ENCODE results near the gene MICALL2. TPM values are rescaled to one million over a fixed set of nuclear protein-coding genes. Genes with fewer than 3 reads are reported as not detected.
A peak's percentile ranks its signal among the peaks of the same experiment; 100 is the strongest.

Gene MICALL2
- total RNA-seq, 1 donor from 2014 or later = 3.7 TPM

DNA sequence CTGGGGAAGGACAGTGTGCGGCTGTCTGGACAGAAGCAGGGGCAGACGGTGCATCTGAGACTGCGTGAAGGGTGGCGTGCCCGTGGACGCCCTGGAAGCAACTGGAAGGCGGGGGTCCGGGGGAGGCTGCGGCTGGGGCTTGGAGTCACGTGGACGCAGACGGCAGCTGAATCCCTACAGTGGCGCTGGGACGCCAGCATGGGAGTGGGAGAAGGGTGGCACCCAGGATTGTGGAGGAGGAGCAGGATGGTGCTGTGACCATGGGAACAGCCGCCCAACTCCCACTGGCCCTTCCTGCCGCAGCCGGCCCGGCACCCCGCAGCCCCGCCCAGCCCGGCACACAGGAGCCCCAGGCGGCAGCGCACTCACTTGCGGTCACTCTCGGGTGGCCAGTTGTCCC, 35.2 kb upstream of the MICALL2 start:
- FAIRE-seq (no peak), DNase-seq (ENCODE audit: low spot score in 2 of 2) (peak in 1 of 2 donors; percentile 67)

DNA sequence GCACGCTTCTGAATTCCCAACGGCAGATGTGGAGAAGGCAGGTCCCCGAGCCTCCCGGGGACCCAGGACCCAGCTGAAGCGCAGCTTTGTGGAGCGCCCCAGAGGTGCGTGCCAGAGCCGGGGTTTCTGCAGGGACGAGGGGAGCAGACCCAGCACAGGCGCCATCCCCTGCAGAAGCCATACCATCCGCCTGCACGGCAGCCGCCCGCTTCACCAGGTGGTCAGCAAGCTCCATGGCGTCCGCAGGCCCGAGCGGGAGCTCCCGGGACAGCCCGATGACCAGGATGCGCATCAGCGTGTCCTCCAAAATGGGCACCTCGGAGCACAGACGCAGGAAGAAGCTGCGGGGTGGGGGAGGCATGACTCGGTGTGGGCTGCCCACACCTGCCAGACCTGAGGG, 34.3 kb upstream of the MICALL2 start:
- FAIRE-seq (no peak), DNase-seq (ENCODE audit: low spot score in 2 of 2) (no peak)

DNA sequence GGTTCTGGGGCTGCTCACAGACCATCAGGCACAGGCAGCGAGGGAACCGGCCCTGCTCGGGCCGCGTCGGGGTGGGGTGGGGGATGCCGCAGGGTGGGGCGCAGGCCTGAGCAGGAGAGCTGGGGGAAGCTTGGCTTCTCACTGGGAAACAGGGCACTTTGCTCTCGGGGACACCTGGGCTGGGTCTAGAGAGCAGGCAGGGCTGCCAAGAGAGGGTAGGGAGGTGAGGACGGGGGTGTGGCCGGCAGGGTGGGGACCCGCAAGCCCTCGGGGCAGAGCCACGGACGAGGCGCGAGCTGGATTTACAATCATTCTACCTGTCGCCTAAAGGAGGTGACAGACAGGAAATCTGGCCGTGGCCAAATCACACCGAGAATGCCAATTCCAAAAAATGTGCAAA, 33.9 kb upstream of the MICALL2 start:
- no peak for FAIRE-seq
- no peak for DNase-seq (ENCODE audit: low spot score in 2 of 2)

DNA sequence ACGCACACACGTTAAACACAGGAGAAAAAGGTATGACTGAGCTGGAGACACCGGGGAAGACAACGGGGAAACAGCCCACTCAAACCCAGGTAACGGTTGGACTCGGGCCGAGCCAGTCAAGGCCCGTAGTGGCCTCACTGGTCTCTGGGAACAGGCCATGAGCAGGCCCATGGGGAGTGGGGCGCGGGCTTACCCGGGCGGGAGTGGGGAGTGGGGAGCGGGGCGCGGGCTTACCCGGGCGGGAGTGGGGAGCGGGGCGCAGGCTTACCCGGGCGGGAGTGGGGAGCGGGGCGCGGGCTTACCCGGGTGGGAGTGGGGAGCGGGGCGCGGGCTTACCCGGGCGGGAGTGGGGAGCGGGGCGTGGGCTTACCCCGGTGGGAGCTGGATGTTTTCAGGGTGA, 33.4 kb upstream of the MICALL2 start:
- FAIRE-seq = no peak
- no peak for DNase-seq (ENCODE audit: low spot score in 2 of 2)

DNA sequence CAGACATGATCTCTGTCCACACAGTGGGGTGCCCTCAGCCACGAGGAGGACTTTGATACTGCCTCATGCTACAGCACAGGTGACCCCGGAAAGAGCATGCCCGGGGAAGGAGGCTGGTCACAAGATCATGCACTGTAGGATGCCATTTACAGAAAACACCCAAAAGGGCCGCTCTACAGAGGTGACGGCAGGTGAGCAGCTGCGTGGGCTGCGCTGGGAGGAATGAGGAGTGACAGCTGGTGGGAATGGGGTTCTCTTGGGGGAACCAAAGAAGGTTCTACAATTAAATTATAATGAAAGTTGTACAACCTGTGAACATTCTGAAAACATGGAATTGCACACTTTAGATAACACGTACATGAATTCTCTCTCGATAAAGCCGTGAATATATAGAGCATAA, 33.0 kb upstream of the MICALL2 start:
- FAIRE-seq = no peak
- no peak for DNase-seq (ENCODE audit: low spot score in 2 of 2)

DNA sequence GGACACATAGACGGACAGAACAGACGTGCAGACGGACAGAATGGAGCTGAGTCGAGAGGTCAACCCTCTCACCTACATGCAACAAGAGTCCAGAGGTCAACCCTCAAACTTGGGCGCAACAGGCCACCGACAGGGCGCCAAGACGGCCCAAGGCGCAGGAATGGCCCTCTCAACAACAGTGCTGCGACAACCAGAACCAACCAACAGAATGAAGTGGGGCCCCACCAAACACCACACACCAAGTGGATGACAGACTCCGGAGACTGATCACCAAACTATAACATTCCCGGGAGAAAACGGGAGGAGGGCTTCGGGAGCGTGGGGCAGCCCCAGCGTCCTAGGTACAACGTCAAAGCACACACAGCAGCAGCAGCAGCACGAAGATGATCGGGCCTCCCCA, 31.6 kb upstream of the MICALL2 start:
- FAIRE-seq (no peak), DNase-seq (ENCODE audit: low spot score in 2 of 2) (no peak)

DNA sequence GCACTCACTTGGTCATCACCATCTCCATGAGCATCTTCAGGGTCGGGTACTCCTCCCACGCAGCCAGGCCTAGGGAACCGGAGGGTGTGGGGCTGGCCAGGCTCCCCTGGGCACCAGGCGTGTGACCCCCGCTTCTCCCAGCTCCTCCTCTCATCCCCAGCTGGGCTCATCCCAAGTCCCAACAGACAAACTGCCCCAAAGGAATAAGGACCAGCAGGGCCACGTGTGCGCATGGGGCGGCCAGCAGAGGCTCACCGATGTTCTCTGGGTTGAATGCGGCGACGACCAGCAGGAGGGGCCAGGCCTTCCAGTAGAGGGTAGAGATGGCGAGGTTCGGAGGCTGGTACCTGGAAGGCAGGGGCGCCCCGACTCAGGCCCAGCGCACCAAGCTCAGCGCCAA, 30.1 kb upstream of the MICALL2 start:
- FAIRE-seq = no peak

DNA sequence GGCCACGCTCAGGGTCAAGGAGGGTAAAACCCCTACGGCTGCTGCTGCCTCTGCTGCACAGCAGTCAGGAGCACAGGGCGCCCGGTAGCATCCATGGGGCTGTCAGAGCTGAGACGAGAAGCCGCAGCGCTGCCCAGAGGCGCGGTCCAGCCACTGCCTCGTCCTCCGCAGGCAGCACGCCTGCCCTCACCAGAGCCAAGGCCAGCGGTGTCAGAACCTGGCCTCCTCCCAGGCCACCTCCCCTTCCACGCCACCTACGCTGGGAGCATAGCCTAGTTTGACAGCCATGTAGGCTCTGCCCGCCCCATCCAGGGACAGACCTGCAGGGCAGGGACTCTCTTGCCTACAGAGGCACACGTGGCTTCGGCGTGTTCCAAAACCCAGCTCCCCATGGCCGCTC, 28.7 kb upstream of the MICALL2 start:
- FAIRE-seq (no peak), DNase-seq (ENCODE audit: low spot score in 2 of 2) (no peak)

More for the DNA sequence above, 30.1 kb upstream of the MICALL2 start:
- no peak for DNase-seq (ENCODE audit: low spot score in 2 of 2)

DNA sequence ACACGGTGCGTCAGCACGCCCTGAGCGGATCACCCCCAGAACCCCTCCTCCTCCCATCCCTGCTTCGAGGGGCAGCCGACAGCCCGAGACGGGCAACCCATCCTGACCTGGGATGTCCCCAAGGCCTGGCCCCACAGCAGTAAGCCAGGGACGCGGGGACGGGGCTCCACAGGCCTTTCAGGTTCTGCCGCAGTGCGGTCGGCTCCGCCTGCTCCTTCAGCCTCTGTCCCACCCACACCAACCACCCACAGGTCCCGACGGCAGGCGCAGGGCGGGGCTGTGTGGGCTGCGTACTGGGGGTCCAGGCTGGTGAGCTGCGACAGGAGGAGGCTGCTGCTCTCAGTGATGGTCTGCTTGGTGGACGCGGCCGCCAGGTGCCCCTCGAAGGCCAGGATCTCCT, 28.2 kb upstream of the MICALL2 start:
- FAIRE-seq (no peak), DNase-seq (ENCODE audit: low spot score in 2 of 2) (no peak)

DNA sequence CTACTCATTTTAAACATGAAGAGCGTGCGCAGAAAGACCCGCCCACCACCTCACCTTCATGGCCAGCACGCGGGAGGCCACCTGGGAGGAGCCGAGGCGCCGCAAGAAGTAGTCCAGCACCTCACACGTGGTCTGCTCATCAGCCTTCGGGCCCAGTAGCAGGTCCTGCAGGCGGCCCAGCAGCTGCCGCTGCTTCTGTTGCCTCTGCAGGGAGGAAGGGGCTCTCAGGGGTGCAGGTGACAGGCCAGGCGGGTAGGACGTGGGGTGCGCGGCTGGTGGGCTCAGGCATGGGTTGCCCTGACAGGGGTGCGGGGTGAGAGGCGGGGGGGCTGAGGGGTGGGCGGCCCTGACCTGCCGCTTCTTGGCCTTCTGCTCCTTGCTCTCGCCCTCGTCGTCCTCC, 27.3 kb upstream of the MICALL2 start:
- DNase-seq (ENCODE audit: low spot score in 2 of 2) (no peak), FAIRE-seq (no peak)

DNA sequence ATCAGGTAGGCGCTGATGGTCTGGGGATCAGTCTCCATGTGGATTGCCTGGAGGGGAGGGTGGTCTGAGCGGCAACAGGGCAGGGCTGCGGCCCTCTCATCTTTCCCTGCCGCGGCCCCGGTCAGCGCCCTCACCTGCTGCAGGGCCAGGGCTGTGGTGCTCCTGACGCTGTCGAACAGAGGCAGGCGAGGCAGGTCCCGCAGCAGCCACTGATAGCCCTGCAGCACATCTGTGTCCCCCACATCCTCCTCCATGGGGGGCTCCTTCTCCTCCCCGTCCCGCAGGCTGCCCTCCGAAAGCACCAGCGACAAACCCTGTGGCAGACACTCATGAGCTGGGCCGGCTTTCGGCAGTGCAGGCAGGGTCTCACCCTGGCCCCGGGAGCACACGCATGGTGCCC, 25.9 kb upstream of the MICALL2 start:
- DNase-seq (ENCODE audit: low spot score in 2 of 2) (no peak), FAIRE-seq (no peak)

DNA sequence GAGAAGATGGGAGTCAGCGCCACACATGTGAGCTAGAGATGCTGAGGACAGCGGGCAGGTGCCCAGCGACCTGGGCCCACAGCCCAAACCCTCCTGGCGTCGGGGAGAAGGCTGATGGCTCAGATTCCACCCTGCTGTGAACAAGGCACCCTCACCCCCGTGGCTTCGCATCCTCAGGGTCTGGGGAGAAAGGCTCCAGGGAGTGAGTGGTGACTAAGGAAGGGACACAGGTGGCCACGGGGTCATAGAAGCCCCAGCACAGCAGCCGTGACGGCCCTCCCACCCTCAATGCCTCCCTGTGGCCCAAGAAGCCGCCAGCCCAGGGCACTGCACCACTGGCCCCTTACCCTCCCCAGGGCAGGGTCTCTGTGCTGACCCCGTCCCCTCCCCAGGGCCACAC, 25.3 kb upstream of the MICALL2 start:
- DNase-seq (ENCODE audit: low spot score in 2 of 2) (no peak), FAIRE-seq (no peak)

DNA sequence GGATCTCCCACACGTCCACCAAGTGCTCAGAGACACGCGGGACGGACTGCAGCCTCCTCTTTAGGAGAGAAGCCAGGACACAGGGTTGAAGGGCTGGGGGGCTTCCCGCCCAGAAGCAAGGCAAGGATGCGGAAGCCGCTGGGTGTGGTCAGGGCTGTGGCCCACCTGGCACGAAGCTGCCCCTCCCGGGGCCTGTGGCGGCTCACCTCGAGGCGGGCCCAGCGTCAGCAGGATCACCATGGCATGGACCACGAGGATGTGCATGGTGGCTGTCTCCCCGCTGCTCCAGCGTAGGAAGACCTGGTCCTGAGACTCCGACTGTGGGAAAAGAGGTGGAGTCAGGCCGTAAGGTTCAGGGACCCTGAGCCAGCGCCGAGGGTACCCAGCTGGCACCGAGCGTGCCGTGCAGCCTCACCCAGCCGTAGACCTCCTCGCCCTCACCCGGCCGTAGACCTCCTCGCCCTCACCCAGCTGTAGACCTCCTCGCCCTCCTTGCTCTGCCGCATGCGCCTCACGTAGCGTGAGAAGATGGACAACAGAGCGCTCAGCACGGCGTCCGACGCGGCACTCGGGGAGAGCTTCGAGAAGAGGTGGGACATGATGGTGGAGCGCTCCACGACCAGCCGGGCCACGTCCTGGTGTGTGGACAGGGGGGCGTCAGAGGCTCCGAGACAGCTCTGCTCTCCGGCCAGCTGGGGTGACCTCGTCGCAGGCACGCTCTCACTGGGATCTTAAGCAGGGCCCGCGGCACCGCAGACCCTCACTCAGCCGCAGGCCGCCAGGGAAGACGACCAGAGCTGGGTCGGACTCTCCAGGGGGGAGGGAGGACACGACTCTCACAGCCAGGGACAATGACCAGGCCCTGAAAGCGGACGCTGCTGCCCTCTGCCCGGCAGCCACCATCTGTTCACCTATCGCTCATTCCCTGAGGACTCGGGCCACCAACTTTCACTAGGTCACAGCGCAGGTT, 24.6 kb upstream of the MICALL2 start:
- no peak for FAIRE-seq
- DNase-seq (ENCODE audit: low spot score in 2 of 2) = no peak

DNA sequence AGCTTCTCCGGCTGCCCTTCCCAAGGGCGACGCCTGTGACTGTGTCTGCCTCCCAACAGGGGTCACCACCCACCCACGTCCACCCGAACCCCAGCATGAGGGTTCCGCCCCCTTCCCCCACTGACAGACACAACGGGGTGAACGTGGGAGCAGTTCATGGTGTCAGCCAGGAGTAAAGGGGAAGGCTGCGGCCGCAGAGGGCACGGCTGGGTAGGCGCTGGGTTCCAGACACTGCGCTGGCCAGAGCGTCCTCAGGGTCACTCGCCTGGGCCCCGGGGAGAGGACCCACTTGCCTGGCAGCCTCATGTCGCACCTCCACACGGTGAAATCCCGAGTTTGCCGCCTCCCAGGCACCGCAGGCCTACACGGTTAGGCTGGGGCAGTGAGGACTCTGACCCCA, 23.8 kb upstream of the MICALL2 start:
- FAIRE-seq (no peak), DNase-seq (ENCODE audit: low spot score in 2 of 2) (no peak)

DNA sequence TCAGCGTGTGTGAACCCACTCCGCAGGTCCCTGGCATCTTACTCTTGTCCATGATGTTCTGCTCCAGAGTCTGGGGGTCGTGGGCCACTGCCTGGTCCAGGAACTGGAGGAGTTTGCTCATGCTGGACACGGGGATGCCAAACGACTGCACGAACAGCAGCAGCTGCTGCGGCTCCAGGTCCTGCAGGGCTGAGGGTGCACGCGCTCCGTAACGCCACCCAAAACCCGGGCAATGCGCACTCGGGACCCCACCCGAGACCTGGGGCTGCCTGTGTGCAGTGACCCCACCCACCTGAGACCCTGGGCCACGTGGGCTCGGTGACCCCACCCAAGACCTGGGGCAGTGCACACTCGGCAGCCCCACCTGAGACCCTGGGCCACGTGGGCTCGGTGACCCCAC, 22.0 kb upstream of the MICALL2 start:
- DNase-seq (ENCODE audit: low spot score in 2 of 2) = no peak
- no peak for FAIRE-seq

DNA sequence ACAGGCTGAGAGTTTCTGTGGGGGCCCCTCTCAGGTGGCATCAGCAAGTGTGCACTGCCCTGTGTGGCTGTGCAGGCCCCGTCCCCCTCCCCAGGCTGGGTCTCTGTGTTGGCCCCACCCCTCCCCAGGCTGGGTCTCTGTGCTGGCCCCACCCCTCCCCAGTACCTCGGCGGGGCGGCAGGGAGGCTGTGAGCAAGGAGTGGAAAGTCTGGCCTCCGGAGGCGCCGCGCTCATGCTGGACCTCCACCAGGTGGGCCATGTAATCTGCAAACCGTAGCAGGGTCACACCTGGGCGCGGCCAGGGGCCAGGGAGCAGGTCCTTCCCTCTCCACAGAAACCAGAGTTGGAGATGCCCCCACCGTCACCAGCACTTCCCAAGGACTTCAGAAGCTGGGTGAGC, 21.4 kb upstream of the MICALL2 start:
- no peak for FAIRE-seq
- DNase-seq (ENCODE audit: low spot score in 2 of 2) = no peak

DNA sequence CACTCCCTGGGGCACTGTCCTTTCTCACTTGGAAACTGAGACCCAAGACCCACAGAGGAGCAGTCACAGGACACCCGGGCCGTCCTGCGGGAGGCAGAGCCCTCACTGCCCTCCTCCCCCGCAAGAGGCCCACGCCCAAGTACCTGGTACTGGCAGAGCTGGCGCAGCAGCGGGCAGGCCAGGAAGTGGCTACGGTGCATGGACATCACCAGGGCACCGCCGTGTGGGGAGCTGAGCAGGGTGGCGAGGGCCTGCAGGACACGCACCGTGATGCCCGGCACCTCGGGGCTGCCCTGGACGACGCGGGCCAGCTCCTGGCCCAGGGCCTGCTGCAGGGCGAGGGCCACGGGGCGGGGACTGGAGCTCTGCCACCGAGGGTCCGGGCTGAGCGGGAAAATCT, 20.0 kb upstream of the MICALL2 start:
- no peak for FAIRE-seq

DNA sequence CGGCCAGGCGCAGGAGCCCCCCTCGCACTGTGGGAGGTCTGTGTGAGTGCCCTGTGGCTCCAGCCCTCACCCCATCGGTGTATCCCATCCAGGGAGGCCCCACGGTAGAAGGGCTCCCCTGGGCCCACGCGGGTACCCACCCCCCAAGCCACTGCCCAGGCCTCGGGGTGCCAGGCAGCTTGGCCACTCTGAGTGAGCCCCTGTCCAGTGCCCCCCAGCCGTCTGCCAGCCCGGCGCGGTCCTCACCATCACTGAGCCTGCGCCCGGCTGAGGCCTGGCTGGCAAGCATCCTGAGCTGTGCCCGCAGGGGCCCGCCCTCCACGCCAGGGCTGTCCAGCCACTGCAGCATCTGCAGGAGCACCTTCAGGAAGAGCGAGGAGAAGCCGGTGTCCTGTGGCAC, 19.2 kb upstream of the MICALL2 start:
- DNase-seq (ENCODE audit: low spot score in 2 of 2) (no peak), FAIRE-seq (no peak)

More for the DNA sequence above, 20.0 kb upstream of the MICALL2 start:
- no peak for DNase-seq (ENCODE audit: low spot score in 2 of 2)

DNA sequence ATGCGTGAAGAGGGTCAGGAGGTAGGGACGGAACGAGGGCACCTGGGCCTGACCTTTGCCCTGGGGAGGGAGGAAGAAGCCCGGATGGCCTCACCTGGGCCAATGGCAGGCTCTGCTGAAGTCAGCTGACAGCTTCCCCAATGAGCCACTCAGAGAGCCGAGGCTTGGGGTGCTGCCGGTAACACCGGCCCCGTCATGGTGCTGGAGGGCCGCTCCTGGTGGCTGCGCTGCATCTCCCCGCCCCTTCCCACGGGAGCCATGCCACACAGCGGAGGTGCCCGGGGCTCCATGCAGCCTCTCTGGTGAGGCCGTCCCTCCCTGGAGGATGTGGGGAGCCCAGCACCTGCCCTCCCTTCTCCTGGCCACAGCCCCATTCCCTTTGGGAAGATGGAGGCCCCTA, 17.6 kb upstream of the MICALL2 start:
- FAIRE-seq (no peak), DNase-seq (ENCODE audit: low spot score in 2 of 2) (no peak)

DNA sequence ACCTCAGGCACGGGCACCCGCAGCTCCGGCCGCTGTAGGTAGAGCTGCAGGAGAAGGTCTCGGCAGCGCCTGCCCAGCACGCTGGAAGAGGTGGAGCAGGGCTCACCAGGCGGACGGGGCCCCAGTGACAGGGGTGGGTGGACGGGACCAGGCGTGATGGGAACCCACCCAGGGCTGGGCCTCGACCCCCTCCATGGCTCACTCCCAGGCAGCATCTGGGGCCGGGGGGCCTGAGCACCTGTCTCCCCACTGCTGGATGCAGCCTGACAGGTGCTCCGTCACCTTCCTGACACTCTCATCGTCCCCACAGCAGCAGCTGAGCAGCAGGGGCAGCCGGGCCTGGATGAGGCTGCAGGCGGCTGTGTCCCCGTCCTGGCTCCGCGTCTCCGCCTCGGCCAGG, 16.7 kb upstream of the MICALL2 start:
- DNase-seq (ENCODE audit: low spot score in 2 of 2) = no peak
- no peak for FAIRE-seq

DNA sequence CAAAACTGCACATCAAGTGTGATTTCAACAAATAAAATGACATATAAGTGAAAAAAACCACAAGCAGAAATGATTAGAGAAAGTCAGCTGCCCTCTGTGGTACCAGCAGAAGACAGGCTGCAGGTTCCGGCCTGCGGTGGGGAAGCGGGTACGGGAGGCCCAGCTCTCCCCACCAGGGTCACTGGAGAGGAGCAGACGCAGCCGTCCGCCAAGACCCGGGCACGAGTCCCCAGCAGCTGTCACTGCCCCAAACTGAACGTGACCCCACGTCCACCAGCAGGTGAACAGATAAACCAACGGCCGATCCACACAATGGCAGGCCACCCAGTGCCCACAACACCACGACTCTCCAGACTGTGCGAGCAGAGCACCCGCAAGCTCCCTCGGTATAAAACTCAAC, 16.1 kb upstream of the MICALL2 start:
- FAIRE-seq = no peak
- no peak for DNase-seq (ENCODE audit: low spot score in 2 of 2)

DNA sequence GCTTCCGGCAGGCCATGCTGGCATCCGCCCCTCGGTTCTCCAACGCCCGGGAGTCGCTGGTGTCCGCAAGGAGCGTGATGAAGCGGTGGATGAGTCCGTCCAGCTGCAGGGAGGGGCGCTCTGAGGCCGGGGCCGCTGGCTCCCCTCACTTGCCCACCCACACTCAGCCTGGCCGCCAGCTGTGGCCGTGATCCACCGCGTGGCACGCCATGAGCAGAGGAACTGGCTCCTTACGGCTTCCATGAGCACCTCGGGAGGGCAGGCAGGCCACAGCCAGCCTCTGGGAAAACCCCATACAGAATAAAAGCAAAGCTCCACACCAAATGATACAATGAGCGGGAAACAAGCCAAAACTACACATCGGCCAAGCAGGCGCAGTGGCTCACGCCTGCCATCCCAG, 15.5 kb upstream of the MICALL2 start:
- no peak for DNase-seq (ENCODE audit: low spot score in 2 of 2)
- FAIRE-seq = no peak
